Measurements from ENCODE around the gene VWF.

GRCh38 chr12:5988659-5989116, 135.8 kb downstream of the VWF start:
- TF ChIP-seq CTCF (IDR thresholded peaks at IDR 0.05) (peak; percentile 95), EZH2 (IDR thresholded peaks at IDR 0.05; ENCODE audit: borderline replicate concordance, insufficient read depth, low read depth, low read length, poor library complexity, severe bottlenecking) (no peak)
